ENCODE data around the gene ACLY.
"Not testable (repeated sequence)": the region's sequence is repeated elsewhere in the genome, so short reads cannot be mapped to it uniquely, and the experiment has no call there.

Gene ACLY

GRCh38 chr17:41829961-41830360 lies 88.8 kb downstream of the ACLY start:
- not testable (repeated sequence) for DNase-seq (ENCODE audit: low spot score)

GRCh38 chr17:41825175-41825845 lies 93.4 kb downstream of the ACLY start:
- DNase-seq (ENCODE audit: low spot score), result no peak

GRCh38 chr17:41824086-41824485 lies 94.7 kb downstream of the ACLY start:
- no peak for DNase-seq (ENCODE audit: low spot score)

GRCh38 chr17:41823580-41823979 lies 95.2 kb downstream of the ACLY start:
- DNase-seq (ENCODE audit: low spot score), result no peak

- no peak for DNase-seq (ENCODE audit: low spot score)
Measured at GRCh38 chr17:41823141-41823524, 95.6 kb downstream of the ACLY start.

- DNase-seq (ENCODE audit: low spot score), result no peak
Measured at GRCh38 chr17:41822216-41823140, 96.3 kb downstream of the ACLY start.

- no peak for DNase-seq (ENCODE audit: low spot score)
Measured at GRCh38 chr17:41821776-41822175, 97.0 kb downstream of the ACLY start.

- no peak for DNase-seq (ENCODE audit: low spot score)
Measured at GRCh38 chr17:41818024-41818423, 100.7 kb downstream of the ACLY start.
